HEK293T (cell line): ENCODE measurements around the gene LUZP2.

ENCODE experiments used
- CTCF ChIA-PET: fragments of 350-600 bp; formaldehyde crosslinking; extraction: SDS; loops from one replicate; lab custom pipeline; 2021; ENCODE audit warnings: antibody characterized with exemption, inconsistent platforms; lab: Yijun Ruan, JAX
- POLR2A ChIA-PET: fragments of 350-600 bp; formaldehyde crosslinking; extraction: SDS; loops from one replicate; lab custom pipeline; 2020; ENCODE audit warnings: antibody characterized with exemption, inconsistent platforms; lab: Yijun Ruan, JAX
- DNase-seq: peaks from one replicate; pipeline ENCODE4 v3.0.0; 2012; ENCODE audit warnings: mixed read lengths; ENCODE audit errors: extremely low spot score
- ARNT ChIP-seq: fragments of 450-650 bp; IDR thresholded peaks from 2 replicates; pipeline ENCODE4 v1.6.1; 2017; ENCODE audit warnings: mild to moderate bottlenecking
- BHLHE40 ChIP-seq: fragments of 450-650 bp; IDR thresholded peaks from 2 replicates; pipeline ENCODE4 v1.6.1; 2016; ENCODE audit warnings: mild to moderate bottlenecking, moderate library complexity, borderline replicate concordance
- CTBP1 ChIP-seq: fragments of 450-650 bp; IDR thresholded peaks from 2 replicates; pipeline ENCODE4 v1.6.1; 2016; ENCODE audit warnings: borderline replicate concordance
- ELF4 ChIP-seq: fragments of 450-650 bp; IDR thresholded peaks from 2 replicates; pipeline ENCODE4 v1.6.1; 2017; ENCODE audit warnings: antibody characterized with exemption
- FOXA1 ChIP-seq: fragments of 450-650 bp; IDR thresholded peaks from 2 replicates; pipeline ENCODE4 v1.6.1; 2016; ENCODE audit warnings: mild to moderate bottlenecking
- FOXK2 ChIP-seq: fragments of 450-650 bp; IDR thresholded peaks from 2 replicates; pipeline ENCODE4 v1.6.1; 2016; ENCODE audit warnings: mild to moderate bottlenecking
- FOXM1 ChIP-seq: fragments of 450-650 bp; IDR thresholded peaks from 2 replicates; pipeline ENCODE4 v1.6.1; 2017; ENCODE audit warnings: mild to moderate bottlenecking, borderline replicate concordance
- HDGF ChIP-seq: fragments of 450-650 bp; IDR thresholded peaks from 2 replicates; pipeline ENCODE4 v1.6.1; 2017; ENCODE audit warnings: antibody characterized with exemption, borderline replicate concordance
- L3MBTL2 ChIP-seq: fragments of 450-650 bp; conservative IDR thresholded peaks from 2 replicates; pipeline ENCODE4 v1.6.1; 2016; ENCODE audit warnings: mild to moderate bottlenecking
- LEF1 ChIP-seq: fragments of 450-650 bp; IDR thresholded peaks from 2 replicates; pipeline ENCODE4 v1.6.1; 2017; ENCODE audit warnings: mild to moderate bottlenecking, borderline replicate concordance
- NFRKB ChIP-seq: fragments of 450-650 bp; IDR thresholded peaks from 2 replicates; pipeline ENCODE4 v1.6.1; 2016; ENCODE audit warnings: mild to moderate bottlenecking, moderate library complexity
- PKNOX1 ChIP-seq: fragments of 450-650 bp; IDR thresholded peaks from 2 replicates; pipeline ENCODE4 v1.6.1; 2016
- SP1 ChIP-seq: fragments of 450-650 bp; IDR thresholded peaks from 2 replicates; pipeline ENCODE4 v1.6.1; 2017
- SUZ12 ChIP-seq: fragments of 450-650 bp; IDR thresholded peaks from 2 replicates; pipeline ENCODE4 v1.6.1; 2016; ENCODE audit warnings: mild to moderate bottlenecking
- TARDBP ChIP-seq: fragments of 450-650 bp; IDR thresholded peaks from 2 replicates; pipeline ENCODE4 v1.6.1; 2016
- ZNF384 ChIP-seq: fragments of 450-650 bp; IDR thresholded peaks from 2 replicates; pipeline ENCODE4 v1.6.1; 2016

The LUZP2 gene

GRCh38 chr11:24574461-24574860, 77.6 kb downstream of the LUZP2 start:
- CTCF ChIA-PET = interaction anchor here (0.7 kb wide), 1 partner anchor 47 kb away, joined by 3 read pairs; no protein-coding TSS in a partner anchor
- no peak for DNase-seq
- POLR2A ChIA-PET = no interaction called here
- no peak for TF ChIP-seq ARNT
- TF ChIP-seq ZNF384 = no peak
- TF ChIP-seq SP1 = no peak
- no peak for TF ChIP-seq HDGF
- TF ChIP-seq ELF4 = no peak
- no peak for TF ChIP-seq LEF1
- no peak for TF ChIP-seq L3MBTL2

GRCh38 chr11:24575392-24575791, 78.5 kb downstream of the LUZP2 start:
- CTCF ChIA-PET = interaction anchor here (0.7 kb wide), 1 partner anchor 46 kb away, joined by 3 read pairs; no protein-coding TSS in a partner anchor
- TF ChIP-seq TARDBP = no peak
- TF ChIP-seq FOXM1 = no peak
- no peak for TF ChIP-seq ARNT
- TF ChIP-seq SUZ12 = no peak
- no peak for TF ChIP-seq CTBP1
- no peak for TF ChIP-seq FOXK2
- TF ChIP-seq LEF1 = no peak
- TF ChIP-seq HDGF = no peak
- no peak for TF ChIP-seq ZNF384
- POLR2A ChIA-PET = no interaction called here
- DNase-seq = no peak

- no peak for DNase-seq
- ChIA-PET CTCF (no interaction called here), POLR2A (no interaction called here)
- no peak for TF ChIP-seq FOXK2
- TF ChIP-seq FOXM1 = no peak
- no peak for TF ChIP-seq PKNOX1
Observed at GRCh38 chr11:24585192-24585591, 88.3 kb downstream of the LUZP2 start.

GRCh38 chr11:24587635-24588034, 90.8 kb downstream of the LUZP2 start:
- POLR2A ChIA-PET = no interaction called here
- DNase-seq = no peak
- CTCF ChIA-PET = no interaction called here
- TF ChIP-seq FOXA1 = no peak
- TF ChIP-seq FOXK2 = no peak
- TF ChIP-seq TARDBP = no peak
- TF ChIP-seq LEF1 = no peak
- no peak for TF ChIP-seq ELF4
- no peak for TF ChIP-seq ARNT
- TF ChIP-seq L3MBTL2 = no peak
- no peak for TF ChIP-seq PKNOX1
- no peak for TF ChIP-seq FOXM1
- TF ChIP-seq BHLHE40 = no peak
- TF ChIP-seq ZNF384 = no peak

- CTCF ChIA-PET = no interaction called here
- TF ChIP-seq CTBP1 (no peak), HDGF (no peak), TARDBP (no peak), FOXM1 (no peak), SUZ12 (no peak), ZNF384 (no peak), LEF1 (no peak), ARNT (no peak), NFRKB (no peak), BHLHE40 (no peak), FOXA1 (no peak), PKNOX1 (no peak), ELF4 (no peak), SP1 (no peak), FOXK2 (no peak)
- DNase-seq = no peak
- POLR2A ChIA-PET = no interaction called here
Observed at GRCh38 chr11:24588081-24588480, 91.2 kb downstream of the LUZP2 start.

- CTCF ChIA-PET = no interaction called here
- no peak for TF ChIP-seq FOXA1
- no peak for TF ChIP-seq ELF4
- TF ChIP-seq NFRKB = no peak
- TF ChIP-seq TARDBP = no peak
- no peak for TF ChIP-seq BHLHE40
- TF ChIP-seq SP1 = no peak
- no peak for TF ChIP-seq SUZ12
- TF ChIP-seq L3MBTL2 = no peak
- TF ChIP-seq ZNF384 = no peak
- POLR2A ChIA-PET = no interaction called here
- no peak for DNase-seq
Observed at GRCh38 chr11:24589064-24589463, 92.2 kb downstream of the LUZP2 start.

GRCh38 chr11:24591283-24591682, 94.4 kb downstream of the LUZP2 start:
- DNase-seq = no peak
- POLR2A ChIA-PET = no interaction called here
- TF ChIP-seq FOXA1 = no peak
- TF ChIP-seq L3MBTL2 = no peak
- no peak for TF ChIP-seq TARDBP
- no peak for TF ChIP-seq ELF4
- TF ChIP-seq ARNT = no peak
- CTCF ChIA-PET = no interaction called here
